Calu3 (cell line): ENCODE results near the gene CCDC141. TPM values are rescaled to one million over a fixed set of nuclear protein-coding genes. Genes with fewer than 3 reads are reported as not detected.

ENCODE experiments used
- BruUV-seq: library from RNA; stranded (reverse); fragments of 400-500 nt; replicated peaks from 2 replicates; lab custom pipeline; 2021; lab: Mats Ljungman, UMichigan
- CTCF ChIA-PET: fragments of 300-600 bp; sonication (Branson Sonifier 250); formaldehyde crosslinking; loops from one replicate; lab custom pipeline; 2022; ENCODE audit warnings: antibody characterized with exemption; lab: Charles Lee
- DNase-seq: peaks from one replicate; pipeline ENCODE4 v3.0.0; 2022
- H3K27ac Mint-ChIP-seq: one replicate; pipeline ENCODE4 v1.8.0; 2022; ENCODE audit warnings: mixed read lengths; ENCODE audit not compliant: unreplicated experiment
- H3K27me3 Mint-ChIP-seq: one replicate; pipeline ENCODE4 v1.8.0; 2022; ENCODE audit warnings: mixed read lengths; ENCODE audit not compliant: unreplicated experiment
- H3K36me3 Mint-ChIP-seq: one replicate; pipeline ENCODE4 v1.8.0; 2022; ENCODE audit warnings: mild to moderate bottlenecking, moderate library complexity, mixed read lengths; ENCODE audit not compliant: insufficient read depth, unreplicated experiment
- H3K4me1 Mint-ChIP-seq: one replicate; pipeline ENCODE4 v1.8.0; 2022; ENCODE audit warnings: mild to moderate bottlenecking, low read depth, mixed read lengths; ENCODE audit not compliant: unreplicated experiment
- H3K4me3 Mint-ChIP-seq: one replicate; pipeline ENCODE4 v1.8.0; 2022; ENCODE audit warnings: mild to moderate bottlenecking, low read depth, moderate library complexity, mixed read lengths; ENCODE audit not compliant: unreplicated experiment
- H3K9me3 Mint-ChIP-seq: one replicate; pipeline ENCODE4 v1.8.0; 2022; ENCODE audit warnings: low read depth, mixed read lengths; ENCODE audit not compliant: unreplicated experiment
- CTCF ChIP-seq: fragments of 200-600 bp; IDR thresholded peaks from one replicate; pipeline ENCODE4 v1.8.0; 2022; ENCODE audit warnings: antibody characterized with exemption; ENCODE audit not compliant: unreplicated experiment
- intact Hi-C: fragments of 100-400 bp; cut with micrococcal nuclease; formaldehyde crosslinking; loops from one replicate; pipeline ENCODE4 v1.10.0; 2022; ENCODE audit not compliant: unreplicated experiment
- total RNA-seq: library from RNA; stranded (reverse); gene quantifications from 2 replicates; pipeline ENCODE4 v1.2.3, GENCODE V29; 2022

The CCDC141 gene
- total RNA-seq, 1 experiment from 2014 or later = 0.07 TPM

DNA sequence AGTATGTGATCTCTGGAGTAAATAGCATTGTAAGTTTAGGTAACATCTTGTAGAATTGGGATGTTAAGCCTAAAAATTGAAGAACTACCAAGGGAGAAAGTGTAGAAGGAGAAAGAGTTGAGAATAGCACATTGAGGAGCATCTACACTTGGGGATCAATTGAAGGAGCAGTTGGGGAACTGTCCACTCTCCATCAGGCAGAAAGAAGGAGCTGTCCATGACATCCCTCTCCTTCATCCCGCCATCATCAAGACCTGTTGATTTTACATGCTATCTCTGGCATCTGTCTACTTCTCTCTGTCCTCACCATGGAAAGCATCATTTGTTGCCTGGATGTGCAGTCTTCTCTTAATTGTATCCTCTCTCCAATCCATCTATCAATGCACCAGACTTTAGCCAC lies 87.8 kb downstream of the CCDC141 start:
- Mint-ChIP-seq H3K27ac (no peak overlapping the region), H3K4me1 (no peaks in the 10 kb centered on the region), H3K36me3 (no peaks in the 10 kb centered on the region), H3K27me3 (no peaks in the 10 kb centered on the region), H3K9me3 (no peaks in the 10 kb centered on the region), H3K4me3 (no peak overlapping the region)
- CTCF ChIA-PET = no interaction called here
- TF ChIP-seq CTCF = no peak
- intact Hi-C loops = no loop called here
- DNase-seq = no peak
- BruUV-seq = no TSS peak

- no peaks in the 10 kb centered on the region for H3K36me3 Mint-ChIP-seq
- no peak for TF ChIP-seq CTCF
- H3K4me3 Mint-ChIP-seq = no peak overlapping the region
- no peaks in the 10 kb centered on the region for H3K4me1 Mint-ChIP-seq
- CTCF ChIA-PET = no interaction called here
- H3K27me3 Mint-ChIP-seq = peaks cover 5% of the 10 kb centered on the region
- no peak overlapping the region for H3K27ac Mint-ChIP-seq
- DNase-seq = no peak
- intact Hi-C loops = no loop called here
- H3K9me3 Mint-ChIP-seq = no peaks in the 10 kb centered on the region
- no TSS peak for BruUV-seq
Observed at GRCh38 chr2:178954049-178954448, 95.9 kb downstream of the CCDC141 start.

DNA sequence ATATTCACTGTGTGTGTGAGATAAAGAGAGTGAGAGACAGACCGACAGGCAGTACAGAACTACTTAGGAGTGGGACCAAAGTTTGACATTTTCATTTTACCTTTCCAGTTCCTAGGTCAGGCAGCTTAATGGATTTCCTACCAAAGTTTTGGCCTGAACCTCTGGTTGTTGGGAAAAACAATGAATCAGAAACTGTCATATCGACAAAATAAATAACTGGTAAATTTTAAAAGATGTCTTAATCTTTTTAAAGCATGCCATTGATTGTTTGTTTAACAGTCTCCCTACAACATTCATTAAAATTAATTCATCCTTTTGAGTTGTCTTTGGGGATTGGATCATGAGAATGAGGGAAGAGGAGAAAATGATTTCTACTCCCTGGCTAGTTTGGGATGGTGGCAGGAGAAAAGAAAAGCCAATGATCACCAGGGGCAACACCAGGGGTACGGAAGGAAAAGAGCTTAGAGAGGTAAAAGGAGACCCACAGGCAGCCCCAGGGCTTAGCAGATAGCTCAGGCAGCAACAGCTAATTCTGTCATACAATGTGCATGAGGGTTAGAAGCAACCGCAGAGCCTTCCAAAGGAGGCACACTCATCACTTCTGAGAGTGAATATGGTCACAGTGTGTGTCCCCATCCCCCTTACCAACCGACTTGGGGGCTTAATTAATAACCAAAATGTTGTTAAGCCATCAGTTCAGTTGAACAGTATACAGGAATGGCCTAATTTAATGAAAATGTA lies 98.5 kb downstream of the CCDC141 start:
- Mint-ChIP-seq H3K4me1 (no peaks in the 10 kb centered on the region), H3K27me3 (peaks cover 30% of the 10 kb centered on the region), H3K27ac (no peak overlapping the region), H3K9me3 (peaks cover 3% of the 10 kb centered on the region), H3K36me3 (no peaks in the 10 kb centered on the region), H3K4me3 (no peak overlapping the region)
- CTCF ChIA-PET = no interaction called here
- no TSS peak for BruUV-seq
- intact Hi-C loops = no loop called here
- TF ChIP-seq CTCF = no peak
- DNase-seq = no peak

DNA sequence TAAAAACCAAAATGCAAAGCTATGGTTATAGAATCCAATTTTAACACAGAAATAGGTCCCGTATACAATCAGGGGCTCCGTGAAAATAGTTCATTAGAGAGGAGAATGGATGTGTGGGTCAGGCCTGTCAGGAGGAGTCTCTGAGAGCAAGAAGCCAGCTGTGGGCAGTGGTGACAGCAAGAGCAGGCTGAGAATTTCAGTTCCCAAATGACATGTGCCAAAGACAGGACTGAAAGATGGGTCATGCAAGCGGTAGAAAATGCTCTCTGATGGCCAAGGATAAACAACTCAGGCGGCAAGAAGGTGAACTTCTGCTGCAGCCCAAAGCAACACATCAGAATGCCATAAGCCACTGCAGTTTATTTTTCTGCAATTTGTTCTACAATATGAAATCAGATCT lies 100.4 kb downstream of the CCDC141 start:
- H3K9me3 Mint-ChIP-seq = peaks cover 3% of the 10 kb centered on the region
- no peaks in the 10 kb centered on the region for H3K36me3 Mint-ChIP-seq
- no peak for TF ChIP-seq CTCF
- no peak for DNase-seq
- BruUV-seq = no TSS peak
- H3K27ac Mint-ChIP-seq = no peak overlapping the region
- CTCF ChIA-PET = no interaction called here
- intact Hi-C loops = no loop called here
- no peaks in the 10 kb centered on the region for H3K4me1 Mint-ChIP-seq
- no peak overlapping the region for H3K4me3 Mint-ChIP-seq
- peaks cover 30% of the 10 kb centered on the region for H3K27me3 Mint-ChIP-seq
